GM23248 (cell line): ENCODE results near the gene BTBD16.

Source experiments
- EZH2 ChIP-seq: fragments of 200-600 bp; sonication (generic); IDR thresholded peaks from 2 replicates; pipeline ENCODE4 v1.6.1; 2018; ENCODE audit warnings: antibody characterized with exemption, mild to moderate bottlenecking; ENCODE audit not compliant: insufficient read depth, poor library complexity, severe bottlenecking
- EZH2phosphoT487 ChIP-seq: fragments of 200-600 bp; sonication (generic); IDR thresholded peaks from 2 replicates; pipeline ENCODE4 v1.6.1; 2018; ENCODE audit warnings: antibody characterized with exemption, moderate library complexity, mild to moderate bottlenecking, low read depth; ENCODE audit not compliant: insufficient read depth

DNA sequence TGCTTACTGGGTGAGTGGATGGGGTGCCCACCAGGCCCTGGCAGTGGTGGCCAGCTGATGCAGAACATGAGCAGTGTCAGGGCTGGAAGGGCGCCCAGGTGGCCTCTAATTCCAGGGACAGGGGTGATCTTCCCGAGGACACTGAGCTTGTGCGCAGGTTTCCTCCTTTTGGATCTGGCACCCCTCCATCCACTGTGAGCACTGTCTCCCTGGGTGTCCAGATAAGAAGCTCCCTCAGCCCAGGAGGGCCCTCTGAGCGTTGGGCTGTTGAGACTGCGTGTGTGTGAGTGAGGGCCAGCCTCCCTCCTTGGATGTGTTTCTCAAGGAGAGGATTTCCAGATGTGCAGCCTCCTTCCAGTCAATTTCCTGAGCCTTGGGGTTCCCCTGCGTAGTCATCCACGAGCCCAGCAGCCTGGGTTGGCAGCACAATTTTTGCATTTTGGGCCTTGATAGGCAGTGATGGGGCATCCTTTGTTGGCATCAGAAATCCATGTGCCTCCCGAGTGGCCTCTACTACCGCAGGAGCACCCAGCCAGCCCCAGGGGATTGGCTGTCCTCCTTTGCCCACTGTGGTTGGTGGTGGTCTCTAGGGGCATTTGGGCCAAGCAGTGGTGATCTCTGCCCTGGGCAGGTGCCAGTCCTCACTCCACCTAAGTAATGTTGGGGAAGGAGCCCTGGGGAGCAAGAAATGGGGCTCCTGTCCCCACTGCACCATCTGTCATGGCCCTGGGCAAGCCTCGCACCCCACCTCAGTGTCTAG is 20.9 kb upstream of the BTBD16 start:
- TF ChIP-seq EZH2, result no peak
- TF ChIP-seq EZH2phosphoT487, result no peak
